CD1c-positive myeloid dendritic cell (primary cell): Measurements from ENCODE around the gene VWA8.
"Not testable (repeated sequence)": the region's sequence is repeated elsewhere in the genome, so short reads cannot be mapped to it uniquely, and the experiment has no call there.

Source experiments
- DNase-seq: peaks from one replicate; pipeline ENCODE4 v3.0.0-alpha.2; 2016; ENCODE audit errors: extremely low spot score

VWA8 gene

DNA sequence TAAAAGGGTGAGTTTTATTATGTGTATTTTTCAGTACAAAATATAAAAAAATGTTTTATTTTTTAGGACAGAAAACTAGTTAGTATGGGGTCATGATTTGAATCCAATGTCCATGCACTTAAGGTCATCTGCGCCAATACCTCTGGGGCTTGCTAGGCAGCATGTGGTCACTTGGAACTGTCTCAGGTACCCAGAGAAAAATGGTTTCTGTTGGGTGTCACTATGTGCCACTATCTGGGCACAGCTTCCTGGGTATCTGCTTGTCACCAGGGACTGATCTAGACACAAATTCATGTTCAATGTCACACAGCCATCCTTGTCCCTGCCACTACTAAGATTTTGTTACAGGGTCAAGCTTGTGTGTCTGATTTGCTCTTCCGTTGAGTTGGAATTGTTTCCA, 403.2 kb downstream of the VWA8 start:
- DNase-seq: no peak

GRCh38 chr13:41554626-41555386, 406.1 kb downstream of the VWA8 start:
- DNase-seq: no peak

- no peak for DNase-seq
Measured at GRCh38 chr13:41554180-41554579, 406.7 kb downstream of the VWA8 start.

- no peak for DNase-seq
Measured at GRCh38 chr13:41552031-41552430, 408.9 kb downstream of the VWA8 start.

- no peak for DNase-seq
Measured at GRCh38 chr13:41550276-41550675, 410.6 kb downstream of the VWA8 start.

GRCh38 chr13:41549491-41549890, 411.4 kb downstream of the VWA8 start:
- DNase-seq: no peak

DNA sequence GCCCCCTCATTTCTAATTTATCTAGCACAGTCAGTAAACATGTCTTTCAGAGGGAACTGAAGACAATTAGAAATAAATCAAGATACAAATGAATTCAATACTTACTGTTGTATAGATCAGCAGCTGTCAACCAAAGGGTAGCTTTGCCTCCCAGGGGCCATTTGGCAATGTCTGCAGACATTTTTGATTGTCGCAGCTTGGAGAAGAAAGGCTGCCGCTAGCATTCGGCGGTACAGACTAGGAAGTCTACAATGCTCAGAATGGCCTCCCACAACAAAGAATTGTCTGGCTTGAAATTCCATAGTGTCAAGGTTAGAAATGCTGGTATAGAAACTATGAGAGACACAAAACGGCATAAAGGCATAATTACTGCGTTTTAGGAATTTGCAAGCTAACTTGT, 412.0 kb downstream of the VWA8 start:
- DNase-seq: no peak

- DNase-seq: no peak
Measured at GRCh38 chr13:41548031-41548430, 412.9 kb downstream of the VWA8 start.

- no peak for DNase-seq
Measured at GRCh38 chr13:41547251-41548000, 413.5 kb downstream of the VWA8 start.

DNA sequence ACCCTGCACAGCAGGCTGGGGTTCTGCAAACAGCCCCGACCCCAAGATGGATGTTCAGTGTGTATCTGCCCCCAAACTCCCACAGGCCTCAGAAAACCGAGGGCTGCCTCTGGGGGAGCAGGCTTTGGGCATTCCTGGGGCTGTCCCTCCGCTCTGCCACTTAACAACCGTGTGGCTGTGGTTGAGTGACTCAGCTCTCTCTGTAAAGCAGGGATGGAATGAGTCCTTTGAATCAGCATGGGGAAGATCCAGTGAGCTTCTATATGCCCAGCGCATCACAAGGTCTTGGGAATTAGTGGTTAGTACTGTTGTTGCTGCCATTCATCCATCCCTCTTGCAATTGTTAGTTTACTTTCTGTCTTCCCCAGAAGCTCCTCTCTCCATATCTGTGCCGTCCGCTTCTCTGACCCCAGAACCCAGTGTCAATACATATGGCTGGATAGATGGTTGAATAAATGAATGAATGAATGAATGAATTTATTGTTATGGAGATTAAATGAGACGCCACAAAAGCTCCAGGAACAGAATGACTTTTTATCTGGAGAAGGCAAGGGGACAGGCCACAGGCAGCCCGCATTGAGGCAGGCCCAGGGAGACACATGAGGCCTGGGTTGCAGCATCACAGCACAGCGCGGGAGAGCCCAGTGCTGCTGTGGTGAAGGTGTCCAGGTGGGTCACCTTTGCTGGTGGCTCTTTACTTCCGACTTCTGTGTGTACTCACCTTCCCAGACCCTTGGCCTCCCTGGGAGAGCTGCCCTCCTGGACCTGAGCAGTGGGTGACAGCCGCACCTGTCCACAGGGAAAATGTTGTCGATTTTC, 414.3 kb downstream of the VWA8 start:
- DNase-seq: no peak

DNA sequence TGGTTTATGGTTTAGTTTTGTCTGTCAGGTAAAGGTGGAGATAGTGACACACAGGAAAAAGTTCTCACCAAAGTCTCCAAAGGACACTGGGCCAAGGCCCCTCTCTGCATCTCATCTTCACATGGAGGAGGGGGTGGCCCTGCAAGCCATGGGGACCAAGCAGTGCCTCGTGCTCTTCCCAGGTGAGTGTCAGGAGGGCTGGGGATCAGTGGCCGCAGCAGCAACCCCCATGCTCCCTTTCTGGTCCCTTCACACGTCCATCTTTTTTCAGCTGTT, 415.5 kb downstream of the VWA8 start:
- no peak for DNase-seq

DNA sequence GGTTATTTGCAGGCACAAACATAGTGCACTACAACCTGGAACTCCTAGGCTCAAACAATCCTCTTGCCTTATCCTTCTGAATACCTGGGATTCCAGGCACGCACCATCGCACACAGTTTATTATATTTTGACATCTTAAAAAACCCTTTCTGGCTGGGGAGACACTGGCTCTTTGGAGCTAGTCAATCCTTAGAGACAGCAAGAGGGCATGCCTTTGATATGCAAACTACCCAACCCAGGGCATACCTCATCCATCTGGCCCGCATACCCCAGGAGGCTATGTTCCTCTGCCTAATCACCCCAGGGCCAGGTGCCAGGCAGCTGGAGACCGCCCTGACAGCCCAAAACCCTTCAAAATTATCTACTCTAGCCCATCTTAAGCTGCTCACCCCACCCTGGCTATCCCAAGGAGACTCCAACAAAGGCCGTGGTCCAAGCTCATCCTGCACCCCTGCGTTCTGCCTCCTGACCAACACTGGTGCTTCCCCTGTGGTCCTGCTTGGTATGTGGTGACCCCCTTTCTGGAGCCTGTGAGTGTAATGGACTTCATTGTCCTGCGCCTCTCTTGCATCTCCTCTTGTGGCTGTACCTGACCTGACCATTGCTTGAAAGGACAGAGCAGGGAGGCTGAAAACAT, 417.1 kb downstream of the VWA8 start:
- no peak for DNase-seq

DNA sequence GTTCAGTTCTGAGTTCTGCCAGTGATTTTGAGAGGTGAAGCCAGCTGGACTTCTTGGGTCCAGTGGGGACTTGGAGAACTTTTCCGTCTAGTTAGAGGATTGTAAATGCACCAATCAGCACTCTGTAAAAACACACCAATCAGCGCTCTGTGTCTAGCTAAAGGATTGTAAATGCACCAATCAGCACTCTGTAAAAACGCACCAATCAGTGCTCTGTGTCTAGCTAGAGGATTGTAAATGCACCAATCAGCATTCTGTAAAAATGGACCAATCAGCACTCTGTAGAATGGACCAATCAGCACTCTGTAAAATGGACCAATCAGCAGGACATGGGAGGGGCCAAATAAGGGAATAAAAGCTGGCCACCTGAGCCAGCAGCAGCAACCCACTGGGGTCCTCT, 418.1 kb downstream of the VWA8 start:
- DNase-seq: not testable (repeated sequence)

DNA sequence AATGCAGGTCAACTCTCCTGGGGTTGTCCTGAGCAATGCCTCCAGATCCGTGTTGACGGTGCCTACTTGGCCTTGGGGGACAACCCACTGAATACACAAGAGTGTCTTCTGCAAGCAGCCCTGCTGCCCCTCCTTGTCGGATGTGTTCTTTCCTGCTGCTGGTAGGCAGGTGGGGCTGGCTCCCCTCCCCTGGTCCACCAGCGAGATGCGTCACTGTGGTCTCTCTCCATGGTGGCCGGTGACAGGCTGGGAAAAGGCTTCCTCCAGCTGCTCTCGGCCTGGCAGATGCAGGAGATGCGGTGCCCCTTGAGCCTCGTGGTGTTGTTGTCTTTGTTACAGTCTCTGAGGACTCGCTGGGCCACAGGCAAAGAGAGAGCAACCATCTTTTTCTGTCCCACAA, 418.6 kb downstream of the VWA8 start:
- no peak for DNase-seq

DNA sequence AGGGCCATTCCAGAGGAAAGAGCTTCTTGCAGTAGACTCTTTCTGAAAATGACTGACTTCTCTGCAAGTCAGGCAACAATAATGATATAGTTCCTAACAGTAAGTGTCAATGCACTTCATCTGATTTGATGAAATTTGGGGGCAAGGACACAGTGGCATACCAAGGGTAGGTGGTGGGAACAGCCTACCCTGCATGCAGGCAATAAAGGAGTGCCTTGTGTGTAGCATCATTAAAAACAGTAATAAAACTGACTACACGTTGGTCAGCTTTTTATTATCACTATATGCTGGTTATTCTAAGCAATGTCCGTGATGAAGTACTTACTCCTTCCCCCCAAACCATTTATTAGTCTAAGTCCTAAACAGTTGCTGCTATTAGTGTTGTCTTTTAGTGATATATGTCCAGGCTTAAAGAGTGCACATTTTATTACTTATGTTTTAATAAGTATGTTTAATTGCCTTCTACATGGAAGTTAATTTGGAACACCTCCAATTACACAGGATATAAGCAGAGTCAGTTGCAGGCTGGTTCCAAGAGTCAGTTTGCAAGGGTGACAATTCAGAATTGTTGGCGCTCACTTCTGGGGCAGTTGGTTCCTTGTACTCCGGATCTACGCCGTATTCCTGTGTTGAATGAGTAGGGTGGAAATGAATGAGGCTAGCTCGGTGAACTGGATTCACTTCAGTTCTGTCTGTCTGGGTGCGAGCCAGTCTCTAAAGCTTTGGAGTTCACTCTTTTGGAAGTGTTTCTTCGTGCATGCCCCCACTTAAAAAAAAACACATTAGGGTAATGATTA, 419.6 kb downstream of the VWA8 start:
- DNase-seq: no peak

- DNase-seq: not testable (repeated sequence)
Measured at GRCh38 chr13:41540240-41540639, 420.7 kb downstream of the VWA8 start.

DNA sequence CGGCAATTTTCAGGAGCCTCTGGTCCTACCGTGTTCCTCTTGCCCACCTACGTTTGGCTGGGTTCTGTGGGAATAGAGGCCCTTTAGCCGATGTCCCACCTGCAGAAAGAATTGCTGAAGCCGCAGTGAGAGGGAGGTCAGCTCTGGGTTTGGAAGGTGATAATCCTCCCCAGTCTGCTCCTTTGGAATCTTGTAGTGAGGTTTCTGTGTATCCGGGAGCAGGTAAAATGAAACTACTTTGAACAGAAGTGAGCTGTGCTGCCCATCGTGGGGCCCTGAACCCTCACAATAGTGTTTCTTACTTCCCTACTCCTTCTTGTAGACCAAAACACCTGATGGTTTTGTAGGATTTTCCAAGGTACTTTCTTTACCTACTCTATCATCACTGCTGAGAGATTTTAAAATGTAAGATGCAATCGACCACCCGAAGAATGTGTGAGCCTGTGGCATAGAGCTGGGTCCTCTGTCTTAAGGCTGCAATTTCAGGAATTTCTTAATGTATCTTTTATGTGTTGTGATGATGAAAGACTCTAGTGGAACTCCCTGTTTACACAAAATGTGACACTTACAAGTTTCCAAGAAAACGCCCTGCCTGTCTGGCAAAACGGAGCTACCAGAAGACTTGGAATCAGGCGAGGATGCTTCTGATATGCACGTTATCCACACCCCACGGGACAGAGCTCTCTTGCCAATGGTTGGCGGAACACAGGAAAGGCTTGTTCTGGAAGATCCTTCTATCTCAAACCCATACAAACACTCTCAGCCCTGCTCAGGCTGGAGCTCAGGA, 427.4 kb downstream of the VWA8 start:
- DNase-seq: no peak

DNA sequence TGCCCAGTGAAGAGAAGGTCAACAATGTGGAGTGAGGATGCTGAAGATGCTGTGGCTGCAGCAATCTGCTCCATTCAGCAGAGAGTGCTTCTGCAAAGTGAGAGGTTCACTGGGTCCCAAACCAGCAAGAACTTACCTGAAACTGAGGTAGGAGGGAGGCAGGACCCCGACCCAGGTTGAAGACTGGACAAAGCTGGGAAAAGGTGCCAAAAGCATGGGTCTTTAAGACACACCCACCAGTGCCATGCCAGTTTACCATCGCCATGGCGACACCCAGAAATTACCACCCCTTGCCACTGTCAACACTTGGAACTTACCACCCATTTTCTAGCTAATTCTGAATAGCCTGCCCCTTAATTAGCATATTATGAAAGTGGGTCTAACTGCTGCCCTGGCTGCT, 432.9 kb downstream of the VWA8 start:
- DNase-seq: no peak

GRCh38 chr13:41520660-41521630, 440.0 kb downstream of the VWA8 start:
- no peak for DNase-seq
